HepG2 (cell line): ENCODE data around the gene PRR15L. TPM values are rescaled to one million over a fixed set of nuclear protein-coding genes. Genes with fewer than 3 reads are reported as not detected.

ENCODE experiments used
- ATAC-seq: fragments of 200-7000 bp; cut with Tn5 transposase; 3 replicates; pipeline ENCODE4 v1.9.1; 2020; ENCODE audit warnings: mild to moderate bottlenecking, moderate library complexity
- BruUV-seq: library from RNA; stranded (reverse); fragments of 400-500 nt; replicated peaks from 2 replicates; lab custom pipeline; 2021; lab: Mats Ljungman, UMichigan
- CTCF ChIA-PET: fragments of 300-600 bp; formaldehyde crosslinking; extraction: SDS; loops from one replicate; lab custom pipeline; 2021; ENCODE audit warnings: low total read pairs, inconsistent platforms, low intra/inter-chr PET ratio; lab: Yijun Ruan, JAX
- POLR2A ChIA-PET: fragments of 350-600 bp; sonication (Branson Sonifier 250); formaldehyde crosslinking; loops from one replicate; lab custom pipeline; 2020; ENCODE audit warnings: antibody characterized with exemption, inconsistent platforms; lab: Yijun Ruan, JAX
- DNase-seq: peaks from one replicate; pipeline ENCODE4 v3.0.0-alpha.2; 2015; ENCODE audit warnings: low spot score
- FAIRE-seq: peaks from 3 replicates; lab custom pipeline; 2011; peaks lifted over from hg19 to GRCh38; lab: Jason Lieb, UNC
- H2AFZ ChIP-seq: one replicate; pipeline ENCODE4 v1.6.1; 2011; ENCODE audit warnings: low read length, inconsistent platforms
- H3K27ac ChIP-seq: fragments of 300-600 bp; 3 replicates; pipeline ENCODE4 v1.8.0; 2011; ENCODE audit warnings: mixed run types, mild to moderate bottlenecking, mixed read lengths, low read length, inconsistent platforms; ENCODE audit not compliant: insufficient read depth; ENCODE audit errors: extremely low read length
- H3K27me3 ChIP-seq, 2 experiments: fragments of 200-600 bp in 1 of 2; 2 replicates in 1 of 2; 3 replicates in 1 of 2; pipeline versions ENCODE4 v1.6.0 to v1.8.0; 2011; ENCODE audit warnings: low read length in 2 of 2, mild to moderate bottlenecking in 2 of 2, moderate library complexity in 2 of 2, inconsistent platforms in 1 of 2; ENCODE audit not compliant: insufficient read depth in 2 of 2, control insufficient read depth in 1 of 2
- H3K36me3 ChIP-seq, 2 experiments: fragments of 200-600 bp in 1 of 2; replicated peaks in 1 of 2; 2 replicates in 1 of 2; 3 replicates in 1 of 2; pipeline versions ENCODE4 v1.5.1 to v1.8.0; 2011; ENCODE audit warnings: low read length in 2 of 2, inconsistent platforms in 1 of 2; ENCODE audit not compliant: insufficient read depth in 2 of 2, control insufficient read depth in 1 of 2
- H3K4me1 ChIP-seq: 2 replicates; pipeline ENCODE4 v1.5.1; 2012; ENCODE audit warnings: low read length, inconsistent platforms; ENCODE audit not compliant: insufficient read depth
- H3K4me2 ChIP-seq: 2 replicates; pipeline ENCODE4 v1.6.0; 2011; ENCODE audit warnings: low read depth, low read length, inconsistent platforms
- H3K4me3 ChIP-seq, 3 experiments: fragments of 200-600 bp in 1 of 3; sonication (generic), shearing (Covaris generic) in 1 of 3; replicated peaks in 1 of 3; 2 replicates each; pipeline ENCODE4 v1.5.1; 2011 to 2016; ENCODE audit warnings: low read length in 3 of 3, inconsistent platforms in 2 of 3, low read depth in 2 of 3, mild to moderate bottlenecking in 2 of 3, control low read depth in 1 of 3, mixed read lengths in 1 of 3; ENCODE audit not compliant: insufficient read depth in 1 of 3
- H3K79me2 ChIP-seq: one replicate; pipeline ENCODE4 v1.6.1; 2011; ENCODE audit warnings: low read length, inconsistent platforms; ENCODE audit not compliant: insufficient read depth
- H3K9ac ChIP-seq: 2 replicates; pipeline ENCODE4 v1.6.0; 2011; ENCODE audit warnings: mild to moderate bottlenecking, low read depth, low read length, inconsistent platforms; ENCODE audit not compliant: insufficient read depth
- H3K9me3 ChIP-seq: 2 replicates; pipeline ENCODE4 v1.5.1; 2012; ENCODE audit warnings: mild to moderate bottlenecking, low read length
- H4K20me1 ChIP-seq: 2 replicates; pipeline ENCODE4 v1.6.0; 2011; ENCODE audit warnings: inconsistent platforms, mild to moderate bottlenecking, low read length, moderate library complexity; ENCODE audit not compliant: insufficient read depth
- GATA4 ChIP-seq: sonication (generic); IDR thresholded peaks from 2 replicates; pipeline ENCODE4 v1.6.1; 2016; ENCODE audit warnings: antibody characterized with exemption, low read depth, borderline replicate concordance
- MED8 ChIP-seq: sonication (generic); formaldehyde crosslinking; IDR thresholded peaks from 2 replicates; pipeline ENCODE4 v1.8.1; 2023; ENCODE audit warnings: mild to moderate bottlenecking, missing genetic modification reagents; ENCODE audit not compliant: insufficient replicate concordance
- NBN ChIP-seq: fragments of 450-650 bp; conservative IDR thresholded peaks from 2 replicates; pipeline ENCODE4 v1.6.1; 2017
- NR1H2 ChIP-seq: sonication (generic); formaldehyde crosslinking; IDR thresholded peaks from 2 replicates; pipeline ENCODE4 v1.8.1; 2022; ENCODE audit warnings: low read depth, missing genetic modification reagents, borderline replicate concordance
- RXRA ChIP-seq: sonication (generic); formaldehyde crosslinking; IDR thresholded peaks from 2 replicates; pipeline ENCODE4 v1.5.1; 2020; ENCODE audit warnings: missing genetic modification reagents
- SALL1 ChIP-seq: sonication (generic); formaldehyde crosslinking; IDR thresholded peaks from 2 replicates; pipeline ENCODE4 v1.8.0; 2022; ENCODE audit warnings: mild to moderate bottlenecking, missing genetic modification reagents
- SETDB1 ChIP-seq: sonication (generic); formaldehyde crosslinking; IDR thresholded peaks from 2 replicates; pipeline ENCODE4 v1.5.1; 2020; ENCODE audit warnings: missing genetic modification reagents, mild to moderate bottlenecking, borderline replicate concordance
- SP140L ChIP-seq: sonication (generic); formaldehyde crosslinking; IDR thresholded peaks from 2 replicates; pipeline ENCODE4 v1.4.0; 2020; ENCODE audit warnings: missing genetic modification reagents, borderline replicate concordance
- TERF1 ChIP-seq: sonication (generic); formaldehyde crosslinking; IDR thresholded peaks from 2 replicates; pipeline ENCODE4 v1.8.0; 2022; ENCODE audit warnings: mild to moderate bottlenecking, missing genetic modification reagents, moderate library complexity
- ZFP82 ChIP-seq: sonication (generic); formaldehyde crosslinking; IDR thresholded peaks from 2 replicates; pipeline ENCODE4 v1.5.1; 2020; ENCODE audit warnings: mild to moderate bottlenecking, missing genetic modification reagents, borderline replicate concordance
- ZNF652 ChIP-seq: IDR thresholded peaks from 2 replicates; pipeline ENCODE4 v1.6.1; 2016; ENCODE audit warnings: low read depth, borderline replicate concordance
- WGBS: methylation state at CpG from one replicate; pipeline ENCODE4 v1.1.6; 2017; ENCODE audit warnings: low lambda C conversion rate; 5-methylcytosine and 5-hydroxymethylcytosine counted together
- in situ Hi-C: cut with HindIII; loops from 2 replicates; pipeline ENCODE4 v1.10.0; 2017; ENCODE audit warnings: low pct_unique_long_range_greater_than_20kb; ENCODE audit not compliant: extremely low pct_ligation_motif_present
- intact Hi-C: fragments of 100-400 bp; cut with micrococcal nuclease; formaldehyde crosslinking; loops from one replicate; pipeline ENCODE4 v1.10.0; 2022; ENCODE audit not compliant: unreplicated experiment
- polyA plus RNA-seq, 8 experiments: library from polyadenylated mRNA; depleted of rRNA in 3 of 8; stranded (reverse) in 7 of 8; unstranded in 1 of 8; fragments of >200 nt; fragmentation: Illumina TruSeq in 4 of 8; extraction: Trizol in 4 of 8; gene quantifications; 2 replicates each; pipeline versions ENCODE4 v1.2.1 to v1.2.3, GENCODE V29; 2011 to 2016; ENCODE audit warnings: low read depth in 4 of 8, missing spikeins in 1 of 8, mixed read lengths in 1 of 8; ENCODE audit not compliant: insufficient read depth in 1 of 8
- total RNA-seq, 5 experiments: library from RNA; depleted of rRNA; stranded (reverse); fragments of >200 nt; fragmentation: Illumina TruSeq; extraction: Trizol; gene quantifications; 2 replicates each; pipeline ENCODE4 v1.2.3, GENCODE V29; 2016; ENCODE audit warnings: low read depth in 1 of 5
- TF ChIP-seq, protein P1 (sequence below): sonication (generic); formaldehyde crosslinking; IDR thresholded peaks from 2 replicates; pipeline ENCODE4 v1.5.0; 2020; ENCODE audit warnings: missing genetic modification reagents, mild to moderate bottlenecking, borderline replicate concordance
- TF ChIP-seq, protein P2 (sequence below): sonication (generic); formaldehyde crosslinking; IDR thresholded peaks from 2 replicates; pipeline ENCODE4 v1.4.0; 2020; ENCODE audit warnings: missing genetic modification reagents

PRR15L gene
- total and polyA plus RNA-seq, 2 of the 13 experiments (the other 11 are each of a cell fraction or from before 2014, with no cell fraction given), result 0.44 to 2.0 TPM

GRCh38 chr17:47996201-47996600 lies 38.5 kb upstream of the PRR15L start:
- CTCF ChIA-PET, result no interaction called here
- TF ChIP-seq ZNF652, result peak; percentile 15; the same call in 1 of the 2 replicates
- no peak for TF ChIP-seq NBN
- no peak for TF ChIP-seq ZFP82 (CRISPR knock-in tag)
- TF ChIP-seq, protein P1, sequence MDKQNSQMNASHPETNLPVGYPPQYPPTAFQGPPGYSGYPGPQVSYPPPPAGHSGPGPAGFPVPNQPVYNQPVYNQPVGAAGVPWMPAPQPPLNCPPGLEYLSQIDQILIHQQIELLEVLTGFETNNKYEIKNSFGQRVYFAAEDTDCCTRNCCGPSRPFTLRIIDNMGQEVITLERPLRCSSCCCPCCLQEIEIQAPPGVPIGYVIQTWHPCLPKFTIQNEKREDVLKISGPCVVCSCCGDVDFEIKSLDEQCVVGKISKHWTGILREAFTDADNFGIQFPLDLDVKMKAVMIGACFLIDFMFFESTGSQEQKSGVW (CRISPR knock-in tag), result no peak
- Histone ChIP-seq H3K27me3 (peaks cover 3 to 50% of the 10 kb centered on the region in 2 experiments; a peak in 3 of 5 replicates), H3K9me3 (no peaks in the 10 kb centered on the region), H4K20me1 (no peaks in the 10 kb centered on the region), H3K4me1 (peaks cover 30% of the 10 kb centered on the region), H3K4me2 (no peak overlapping the region), H3K27ac (no peak overlapping the region), H3K9ac (no peak overlapping the region), H3K4me3 (no peak overlapping the region), H2AFZ (no peak overlapping the region), H3K36me3 (no peaks in the 10 kb centered on the region), H3K79me2 (no peaks in the 10 kb centered on the region)
- in situ Hi-C loops, result no loop called here
- FAIRE-seq, result no peak
- ATAC-seq, result no peak
- intact Hi-C loops, result no loop called here
- DNase-seq, result no peak
- no TSS peak for BruUV-seq
- 22% methylated on average over 9 of the region's 9 CpGs for WGBS
- POLR2A ChIA-PET, result no interaction called here

- no peaks in the 10 kb centered on the region for H3K9me3 ChIP-seq
- H4K20me1 ChIP-seq, result no peaks in the 10 kb centered on the region
- no peak for DNase-seq
- H3K4me3 ChIP-seq, result peak overlapping the region in 1 of 3 experiments; percentile 26; a peak in 1 of 6 replicates
- no peak overlapping the region for H3K27ac ChIP-seq
- H3K36me3 ChIP-seq, result no peaks in the 10 kb centered on the region
- peak; percentile 24 for ATAC-seq
- BruUV-seq, result no TSS peak
- ChIA-PET POLR2A (interaction anchor here (1.0 to 1.5 kb wide), 3 partner anchors 25 to 54 kb away, joined by 3 to 6 read pairs (median 3); partner anchors contain the start of genes CDK5RAP3 and PNPO), CTCF (no interaction called here)
- H3K27me3 ChIP-seq, result peaks cover 3 to 57% of the 10 kb centered on the region in 2 experiments; a peak in 3 of 5 replicates
- FAIRE-seq, result no peak
- H3K4me2 ChIP-seq, result peak overlapping the region; percentile 51
- in situ Hi-C loops (no loop called here), intact Hi-C loops (no loop called here)
- no peaks in the 10 kb centered on the region for H3K79me2 ChIP-seq
- no peak overlapping the region for H3K9ac ChIP-seq
- WGBS, result 3% methylated on average over 13 of the region's 13 CpGs
- no peak overlapping the region for H2AFZ ChIP-seq
- H3K4me1 ChIP-seq, result peaks cover 36% of the 10 kb centered on the region
- no peak for TF ChIP-seq MED8 (CRISPR knock-in tag)
- no peak for TF ChIP-seq SETDB1 (CRISPR knock-in tag)
- no peak for TF ChIP-seq TERF1 (CRISPR knock-in tag)
- TF ChIP-seq NR1H2, result no peak
- TF ChIP-seq SALL1 (CRISPR knock-in tag), result peak; percentile 11; the same call in 1 of the 2 replicates
- no peak for TF ChIP-seq GATA4
- no peak for TF ChIP-seq SP140L
- TF ChIP-seq, protein P2, sequence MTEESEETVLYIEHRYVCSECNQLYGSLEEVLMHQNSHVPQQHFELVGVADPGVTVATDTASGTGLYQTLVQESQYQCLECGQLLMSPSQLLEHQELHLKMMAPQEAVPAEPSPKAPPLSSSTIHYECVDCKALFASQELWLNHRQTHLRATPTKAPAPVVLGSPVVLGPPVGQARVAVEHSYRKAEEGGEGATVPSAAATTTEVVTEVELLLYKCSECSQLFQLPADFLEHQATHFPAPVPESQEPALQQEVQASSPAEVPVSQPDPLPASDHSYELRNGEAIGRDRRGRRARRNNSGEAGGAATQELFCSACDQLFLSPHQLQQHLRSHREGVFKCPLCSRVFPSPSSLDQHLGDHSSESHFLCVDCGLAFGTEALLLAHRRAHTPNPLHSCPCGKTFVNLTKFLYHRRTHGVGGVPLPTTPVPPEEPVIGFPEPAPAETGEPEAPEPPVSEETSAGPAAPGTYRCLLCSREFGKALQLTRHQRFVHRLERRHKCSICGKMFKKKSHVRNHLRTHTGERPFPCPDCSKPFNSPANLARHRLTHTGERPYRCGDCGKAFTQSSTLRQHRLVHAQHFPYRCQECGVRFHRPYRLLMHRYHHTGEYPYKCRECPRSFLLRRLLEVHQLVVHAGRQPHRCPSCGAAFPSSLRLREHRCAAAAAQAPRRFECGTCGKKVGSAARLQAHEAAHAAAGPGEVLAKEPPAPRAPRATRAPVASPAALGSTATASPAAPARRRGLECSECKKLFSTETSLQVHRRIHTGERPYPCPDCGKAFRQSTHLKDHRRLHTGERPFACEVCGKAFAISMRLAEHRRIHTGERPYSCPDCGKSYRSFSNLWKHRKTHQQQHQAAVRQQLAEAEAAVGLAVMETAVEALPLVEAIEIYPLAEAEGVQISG (CRISPR knock-in tag), result no peak
- no peak for TF ChIP-seq RXRA
Observed at GRCh38 chr17:47995241-47995935, 37.7 kb upstream of the PRR15L start.
